GM19193 (cell line): ENCODE measurements around the gene PORCN.

Experiments
- POLR2A ChIP-seq: IDR thresholded peaks from 4 replicates; pipeline ENCODE4 v1.6.1; 2011; ENCODE audit not compliant: insufficient read depth, insufficient read length; ENCODE audit errors: extremely low read depth

PORCN gene

DNA sequence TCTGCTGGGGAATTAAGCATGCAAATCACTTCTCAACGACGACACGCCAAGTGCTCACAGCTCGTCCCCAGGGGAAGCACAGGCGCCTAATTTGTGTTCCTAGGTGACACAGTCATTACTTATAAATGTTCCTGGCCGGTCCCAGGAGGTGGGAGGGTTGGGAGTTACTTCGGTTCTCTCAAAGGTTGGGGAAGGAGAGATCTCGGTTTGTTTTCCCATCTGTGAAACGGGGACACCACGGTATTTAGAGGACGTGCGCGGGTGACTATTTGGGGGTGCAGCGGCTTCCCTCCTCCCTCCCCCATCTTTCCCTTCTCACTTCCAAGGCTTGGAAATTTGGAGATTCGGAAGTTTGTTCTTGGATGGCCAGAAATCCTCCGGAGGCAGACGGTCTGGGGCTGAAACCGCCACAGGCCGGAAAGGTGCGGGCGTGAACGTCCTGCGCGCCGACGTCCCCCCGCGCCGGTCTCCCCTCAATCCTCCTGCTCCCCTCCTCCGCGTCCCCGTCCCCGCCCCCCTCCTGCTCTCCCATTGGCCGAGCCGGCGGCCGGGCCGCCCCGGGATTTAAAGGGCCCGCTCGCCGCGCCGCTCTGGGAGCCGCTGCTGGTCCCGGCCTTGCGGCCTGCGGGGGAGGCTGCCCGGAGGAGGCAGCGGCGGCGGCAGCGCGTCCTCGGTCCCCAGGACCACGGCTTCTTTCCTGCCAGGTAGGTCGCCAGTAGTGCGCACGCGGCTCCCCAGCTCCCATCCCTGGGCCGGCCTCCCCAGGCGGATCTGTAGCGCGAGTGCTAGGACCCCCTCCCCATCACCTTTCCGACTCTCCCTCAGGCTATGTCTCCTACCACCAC lies at the start of gene PORCN:
TSS of gene PORCN (plus strand) at position 593 of the 845 bp plus-strand sequence. CDS start 829 bp downstream, outside the sequence.
- TF ChIP-seq POLR2A = peak; percentile 67

GRCh38 chrX:48459483-48459882 lies 49.3 kb upstream of the PORCN start:
- no peak for TF ChIP-seq POLR2A

DNA sequence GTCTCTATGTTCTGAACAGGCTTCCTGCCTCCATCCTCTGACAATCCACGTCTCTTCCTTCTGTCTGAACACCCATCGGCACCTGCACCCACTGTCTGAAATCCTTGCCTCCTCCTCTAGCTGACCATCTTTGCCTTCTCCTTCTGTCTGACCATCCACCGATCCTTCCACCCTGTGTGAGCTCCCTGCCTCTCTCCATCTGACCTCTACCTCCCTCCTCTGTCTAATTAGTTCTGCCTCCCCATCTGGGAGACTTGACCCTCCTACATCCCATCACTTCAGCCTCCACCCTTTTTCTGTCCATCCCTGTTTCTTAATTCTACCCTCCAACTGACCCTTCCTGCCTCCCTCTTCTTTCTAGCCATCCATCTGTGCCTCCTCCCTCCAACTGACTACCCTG lies 48.8 kb upstream of the PORCN start:
- TF ChIP-seq POLR2A = no peak

- no peak for TF ChIP-seq POLR2A
These were observed 48.2 kb upstream of the PORCN start for GRCh38 chrX:48460606-48461005.

- TF ChIP-seq POLR2A = no peak
These were observed 47.0 kb upstream of the PORCN start for GRCh38 chrX:48461830-48462229.

- TF ChIP-seq POLR2A = no peak
These were observed 43.4 kb upstream of the PORCN start for GRCh38 chrX:48465336-48465933.

- no peak for TF ChIP-seq POLR2A
These were observed 42.1 kb upstream of the PORCN start for GRCh38 chrX:48466696-48467095.

DNA sequence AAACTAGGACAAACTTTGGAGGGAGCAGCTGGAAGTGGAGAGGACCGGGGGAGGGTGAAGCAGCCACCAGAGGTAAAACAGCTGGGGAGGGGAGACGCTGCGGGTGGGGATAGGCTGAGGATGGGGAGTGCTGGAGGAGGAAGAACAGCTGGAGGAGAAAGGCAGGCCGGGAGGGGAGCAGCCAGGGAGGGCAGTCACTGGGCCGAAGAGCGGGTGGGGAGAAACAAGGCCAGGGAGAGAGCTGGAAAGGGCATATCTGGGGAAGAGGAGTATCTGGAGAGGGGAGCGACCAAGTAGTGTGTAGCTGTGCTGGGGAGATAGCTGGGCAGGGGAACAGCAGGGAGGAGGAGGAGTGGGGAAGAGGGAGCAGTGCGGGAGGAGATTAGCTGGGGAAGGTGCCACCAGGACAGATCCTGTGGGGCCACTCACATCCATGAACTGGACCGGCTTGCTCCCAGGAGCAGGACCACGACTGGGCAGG lies 41.5 kb upstream of the PORCN start:
- no peak for TF ChIP-seq POLR2A

DNA sequence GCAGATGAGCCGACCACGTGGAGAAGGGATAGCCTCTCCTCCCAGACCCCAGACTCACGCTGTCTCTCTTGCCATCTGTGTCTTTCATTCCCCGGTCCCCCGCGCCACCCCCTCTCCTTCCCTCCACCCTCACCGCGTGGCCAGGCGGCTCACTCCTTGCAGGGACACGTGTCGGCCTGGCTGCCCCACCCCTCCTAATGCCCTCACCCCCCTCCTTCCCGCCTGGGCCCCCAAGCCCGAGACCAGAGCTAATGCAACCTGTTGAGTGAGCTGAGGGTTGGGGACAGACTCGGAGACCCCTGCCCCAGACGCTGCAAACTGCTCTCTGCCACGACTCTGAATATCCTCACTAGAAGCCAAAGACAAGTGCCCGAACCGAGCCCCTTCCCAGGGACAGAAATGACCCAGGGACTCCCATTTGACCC lies 40.5 kb upstream of the PORCN start:
- peak; percentile 6 for TF ChIP-seq POLR2A

DNA sequence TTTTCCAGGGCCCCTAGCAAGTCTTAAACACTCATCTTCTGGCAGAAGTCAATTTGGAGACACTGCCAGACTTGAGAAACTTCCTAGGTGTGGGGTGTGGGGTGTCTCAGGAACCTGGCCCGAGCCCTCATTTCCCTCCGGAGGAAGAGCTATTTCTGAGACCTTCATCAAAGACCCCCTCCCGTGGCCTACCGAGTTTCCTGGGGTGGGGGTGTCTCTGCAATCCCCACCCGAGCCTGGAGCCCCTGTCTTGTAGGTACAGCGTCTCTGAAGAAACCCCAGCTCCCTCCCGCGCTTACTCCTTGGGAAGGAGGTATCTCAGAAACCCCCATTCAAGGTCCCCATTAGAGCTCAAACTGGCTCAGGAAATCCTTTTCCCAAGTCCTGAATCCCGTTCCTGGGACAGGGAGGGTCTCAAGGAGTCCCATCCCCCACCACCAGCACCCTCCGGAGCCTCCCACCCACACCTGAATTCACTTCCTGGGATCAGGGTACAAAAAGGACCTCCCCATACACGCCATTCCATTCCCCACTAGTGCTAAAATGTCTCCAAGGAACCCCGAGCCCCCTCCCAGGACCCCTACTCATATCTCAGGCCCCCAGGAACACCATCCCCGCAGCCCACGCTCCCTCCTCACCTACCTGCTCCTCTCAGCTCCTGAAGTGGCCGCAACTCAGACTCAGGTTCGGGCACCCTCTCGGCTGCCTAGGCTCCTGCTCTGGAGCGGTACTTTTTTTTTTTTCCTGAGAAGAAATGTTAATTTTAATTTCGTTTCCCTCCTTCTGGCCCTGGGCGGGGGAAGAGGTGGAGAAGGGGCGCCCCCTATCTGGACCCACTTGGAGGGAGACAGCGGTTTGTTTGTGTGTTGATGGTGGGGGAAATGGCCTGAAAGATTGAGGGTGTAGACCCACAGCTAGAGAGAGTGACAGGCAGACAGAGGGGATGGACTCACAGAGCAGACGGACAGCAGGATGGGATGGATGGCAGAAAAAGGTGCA lies 39.8 kb upstream of the PORCN start:
- no peak for TF ChIP-seq POLR2A

DNA sequence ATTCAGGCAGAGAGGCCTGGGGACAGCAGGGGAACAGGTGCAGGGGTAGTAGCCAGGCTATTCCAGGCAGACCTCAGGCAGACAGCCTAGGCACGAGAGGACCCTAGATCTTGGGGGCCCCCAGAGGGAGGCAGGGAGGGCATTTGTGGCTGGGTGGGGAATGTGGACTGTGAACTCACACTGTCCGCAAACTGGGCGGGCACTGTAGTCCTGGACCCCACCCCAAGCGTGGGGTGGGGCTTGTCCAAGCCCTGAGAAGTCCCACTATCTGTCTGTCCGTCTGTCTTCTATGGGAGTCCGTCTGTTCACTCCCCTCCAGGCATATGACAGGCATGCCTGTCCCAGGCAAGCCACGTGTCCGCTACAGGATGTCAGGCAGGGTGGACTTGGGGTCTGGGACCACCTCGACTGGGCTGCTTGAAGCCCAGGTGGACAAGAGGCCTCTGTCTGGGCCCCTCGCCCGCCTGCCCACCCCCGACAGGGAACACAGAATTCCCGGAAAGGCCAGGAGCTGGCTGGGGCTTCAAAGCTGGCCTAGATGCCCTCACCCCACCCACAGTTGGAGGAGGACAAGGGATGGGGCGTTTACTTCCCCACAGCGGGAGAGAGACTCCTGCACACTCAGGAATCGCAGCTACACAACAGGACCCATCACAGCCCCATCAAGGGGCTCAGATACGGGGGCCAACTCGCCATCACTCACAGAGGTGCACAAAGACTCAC lies 38.5 kb upstream of the PORCN start, which contains the start of gene SLC38A5:
TSS of gene SLC38A5 (minus strand) at position 151 of the 723 bp plus-strand sequence. CDS start 2,336 bp downstream, outside the sequence.
- TF ChIP-seq POLR2A = no peak

DNA sequence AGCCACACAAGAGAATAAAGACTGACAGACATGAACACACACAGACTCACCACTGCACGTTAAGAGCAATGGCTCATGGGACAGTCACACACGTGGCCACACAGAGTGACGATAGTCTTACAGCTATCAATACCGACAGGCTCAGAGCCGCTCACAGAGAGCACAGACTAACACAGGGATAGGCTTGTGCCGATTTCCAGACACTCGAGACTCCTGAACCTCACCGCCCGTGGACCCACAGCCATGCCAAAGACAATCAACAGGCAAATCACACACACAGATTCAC lies 38.0 kb upstream of the PORCN start:
- no peak for TF ChIP-seq POLR2A

GRCh38 chrX:48471504-48471903 lies 37.3 kb upstream of the PORCN start:
- TF ChIP-seq POLR2A = no peak

DNA sequence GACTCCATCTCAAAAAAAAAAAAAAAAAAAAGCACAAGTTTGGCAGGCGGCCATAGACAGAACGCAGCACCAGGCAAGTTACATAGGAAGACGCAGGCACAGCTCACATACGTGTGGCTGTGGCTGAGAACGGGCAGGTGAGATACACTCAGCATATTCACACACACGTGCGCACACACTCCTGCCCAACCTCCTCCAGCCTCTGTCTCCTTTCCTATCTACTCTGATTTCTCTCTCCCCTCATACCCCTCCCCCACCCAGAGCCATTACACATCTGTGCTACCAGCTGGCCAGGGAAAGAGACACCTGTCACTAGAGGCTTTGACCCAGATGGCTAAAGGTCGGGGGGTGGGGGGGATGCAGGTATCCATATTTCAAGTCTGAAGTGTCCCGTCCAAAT lies 36.6 kb upstream of the PORCN start:
- no peak for TF ChIP-seq POLR2A
